ACC112 (cell line): ENCODE data around the gene HLF.
"Not testable (repeated sequence)": the region's sequence is repeated elsewhere in the genome, so short reads cannot be mapped to it uniquely, and the experiment has no call there.

ENCODE experiments used
- H2AFZ ChIP-seq: fragments of 200-600 bp; sonication (generic); one replicate; pipeline ENCODE4 v1.6.0; 2017; ENCODE audit warnings: antibody characterized with exemption, low read length; ENCODE audit not compliant: unreplicated experiment
- H3K27ac ChIP-seq: fragments of 200-600 bp; sonication (generic); 2 replicates; pipeline ENCODE4 v1.5.1; 2014; ENCODE audit warnings: low read depth, mild to moderate bottlenecking, antibody characterized with exemption, low read length, moderate library complexity
- H3K27me3 ChIP-seq: fragments of 200-600 bp; sonication (generic); 2 replicates; pipeline ENCODE4 v1.6.1; 2014; ENCODE audit warnings: mild to moderate bottlenecking, antibody characterized with exemption, low read length, moderate library complexity, mixed read lengths; ENCODE audit not compliant: insufficient read depth
- H3K36me3 ChIP-seq: fragments of 200-600 bp; sonication (generic); 2 replicates; pipeline ENCODE4 v1.6.1; 2016; ENCODE audit warnings: mild to moderate bottlenecking, antibody characterized with exemption, low read length, moderate library complexity, mixed read lengths; ENCODE audit not compliant: insufficient read depth
- H3K4me1 ChIP-seq: fragments of 200-600 bp; sonication (generic); one replicate; pipeline ENCODE4 v1.6.1; 2016; ENCODE audit warnings: low read length, mixed read lengths; ENCODE audit not compliant: insufficient read depth, unreplicated experiment, control insufficient read depth
- H3K4me3 ChIP-seq: fragments of 200-600 bp; sonication (generic); 2 replicates; pipeline ENCODE4 v1.5.1; 2014; ENCODE audit warnings: mild to moderate bottlenecking, low read depth, low read length
- H3K79me2 ChIP-seq: fragments of 200-600 bp; sonication (generic); one replicate; pipeline ENCODE4 v1.6.0; 2016; ENCODE audit warnings: low read length; ENCODE audit not compliant: control insufficient read depth, unreplicated experiment, insufficient read depth

HLF gene

GRCh38 chr17:55322453-55322985 is 57.8 kb downstream of the HLF start:
- H3K4me1 ChIP-seq = no peaks in the 10 kb centered on the region
- no peak overlapping the region for H3K27ac ChIP-seq
- no peak overlapping the region for H2AFZ ChIP-seq
- no peaks in the 10 kb centered on the region for H3K79me2 ChIP-seq
- no peak overlapping the region for H3K4me3 ChIP-seq
- H3K36me3 ChIP-seq = no peaks in the 10 kb centered on the region
- peaks cover 3% of the 10 kb centered on the region for H3K27me3 ChIP-seq

- Histone ChIP-seq H3K27me3 (peaks cover 7% of the 10 kb centered on the region; the same call in 1 of the 2 replicates), H3K4me3 (no peak overlapping the region), H3K27ac (no peak overlapping the region), H3K4me1 (no peaks in the 10 kb centered on the region), H3K79me2 (no peaks in the 10 kb centered on the region), H3K36me3 (no peaks in the 10 kb centered on the region), H2AFZ (no peak overlapping the region)
These were observed 58.9 kb downstream of the HLF start for GRCh38 chr17:55323518-55324295.

- H2AFZ ChIP-seq = no peak overlapping the region
- no peak overlapping the region for H3K4me3 ChIP-seq
- H3K27ac ChIP-seq = no peak overlapping the region
- H3K36me3 ChIP-seq = no peaks in the 10 kb centered on the region
- 0 out of 2 replicates have a peak, but pooled peaks cover 7% of the 10 kb centered on the region for H3K27me3 ChIP-seq
- no peaks in the 10 kb centered on the region for H3K79me2 ChIP-seq
- no peaks in the 10 kb centered on the region for H3K4me1 ChIP-seq
These were observed 59.7 kb downstream of the HLF start for GRCh38 chr17:55324296-55324978.

GRCh38 chr17:55325406-55325805 is 60.6 kb downstream of the HLF start:
- Histone ChIP-seq H3K4me3 (no peak overlapping the region), H3K79me2 (no peaks in the 10 kb centered on the region), H3K36me3 (no peaks in the 10 kb centered on the region), H3K27me3 (0 out of 2 replicates have a peak, but pooled peaks cover 7% of the 10 kb centered on the region), H2AFZ (no peak overlapping the region), H3K4me1 (no peaks in the 10 kb centered on the region), H3K27ac (no peak overlapping the region)

GRCh38 chr17:55326030-55326429 is 61.3 kb downstream of the HLF start:
- Histone ChIP-seq H3K4me1 (no peaks in the 10 kb centered on the region), H2AFZ (no peak overlapping the region)

GRCh38 chr17:55327225-55328088 is 62.7 kb downstream of the HLF start:
- no peaks in the 10 kb centered on the region for H3K4me1 ChIP-seq
- no peak overlapping the region for H3K27ac ChIP-seq
- no peaks in the 10 kb centered on the region for H3K79me2 ChIP-seq
- 0 out of 2 replicates have a peak, but pooled peaks cover 7% of the 10 kb centered on the region for H3K27me3 ChIP-seq
- no peaks in the 10 kb centered on the region for H3K36me3 ChIP-seq
- no peak overlapping the region for H3K4me3 ChIP-seq
- H2AFZ ChIP-seq = no peak overlapping the region

More at GRCh38 chr17:55326030-55326429, 61.3 kb downstream of the HLF start:
- H3K4me3 ChIP-seq = no peak overlapping the region
- H3K27ac ChIP-seq = no peak overlapping the region
- H3K27me3 ChIP-seq = 0 out of 2 replicates have a peak, but pooled peaks cover 7% of the 10 kb centered on the region
- no peaks in the 10 kb centered on the region for H3K79me2 ChIP-seq
- no peaks in the 10 kb centered on the region for H3K36me3 ChIP-seq

GRCh38 chr17:55328514-55328913 is 63.8 kb downstream of the HLF start:
- H3K79me2 ChIP-seq, H3K36me3 ChIP-seq, H3K4me3 ChIP-seq, H3K27ac ChIP-seq, H3K4me1 ChIP-seq, H3K27me3 ChIP-seq, H2AFZ ChIP-seq: not testable (repeated sequence)

- no peak overlapping the region for H3K27ac ChIP-seq
These were observed 65.7 kb downstream of the HLF start for GRCh38 chr17:55330344-55330933.

GRCh38 chr17:55332296-55333041 is 67.7 kb downstream of the HLF start:
- no peak overlapping the region for H2AFZ ChIP-seq
- H3K36me3 ChIP-seq = no peaks in the 10 kb centered on the region
- H3K27ac ChIP-seq = no peak overlapping the region
- no peak overlapping the region for H3K4me3 ChIP-seq
- no peaks in the 10 kb centered on the region for H3K79me2 ChIP-seq
- no peaks in the 10 kb centered on the region for H3K4me1 ChIP-seq
- peaks cover 9% of the 10 kb centered on the region; the same call in 1 of the 2 replicates for H3K27me3 ChIP-seq

More at GRCh38 chr17:55330344-55330933, 65.7 kb downstream of the HLF start:
- Histone ChIP-seq H3K36me3 (no peaks in the 10 kb centered on the region), H2AFZ (no peak overlapping the region), H3K4me3 (no peak overlapping the region), H3K27me3 (0 out of 2 replicates have a peak, but pooled peaks cover 7% of the 10 kb centered on the region), H3K79me2 (no peaks in the 10 kb centered on the region), H3K4me1 (no peaks in the 10 kb centered on the region)
